Kidney epithelial cell (primary cell): ENCODE data around the gene GNA12. TPM values are rescaled to one million over a fixed set of nuclear protein-coding genes. Genes with fewer than 3 reads are reported as not detected.
"Not testable (repeated sequence)": the region's sequence is repeated elsewhere in the genome, so short reads cannot be mapped to it uniquely, and the experiment has no call there.

Source experiments
- DNase-seq: peaks from one replicate; pipeline ENCODE4 v3.0.0-alpha.2; 2010; ENCODE audit warnings: low read depth
- H3K27me3 ChIP-seq: 2 replicates; pipeline ENCODE4 v1.6.0; 2011; ENCODE audit warnings: low read length; ENCODE audit not compliant: control insufficient read depth, insufficient read depth
- H3K36me3 ChIP-seq: 2 replicates; pipeline ENCODE4 v1.5.1; 2011; ENCODE audit warnings: low read length; ENCODE audit not compliant: control insufficient read depth, insufficient read depth
- H3K4me3 ChIP-seq: 2 replicates; pipeline ENCODE4 v1.5.1; 2011; ENCODE audit warnings: low read depth, mild to moderate bottlenecking, control low read depth, low read length
- total RNA-seq: library from RNA; depleted of rRNA; stranded (reverse); fragments of >200 nt; gene quantifications from 2 replicates; pipeline ENCODE4 v1.2.3, GENCODE V29; 2015
- TF ChIP-seq, protein P1 (sequence below): IDR thresholded peaks from 2 replicates; pipeline ENCODE4 v1.5.1; 2011; ENCODE audit warnings: mild to moderate bottlenecking, moderate library complexity, low read length, control low read depth, inconsistent platforms; ENCODE audit not compliant: insufficient read depth, poor library complexity, severe bottlenecking

GNA12 gene
- total RNA-seq, 1 donor from 2014 or later, result 40.7 TPM

DNA sequence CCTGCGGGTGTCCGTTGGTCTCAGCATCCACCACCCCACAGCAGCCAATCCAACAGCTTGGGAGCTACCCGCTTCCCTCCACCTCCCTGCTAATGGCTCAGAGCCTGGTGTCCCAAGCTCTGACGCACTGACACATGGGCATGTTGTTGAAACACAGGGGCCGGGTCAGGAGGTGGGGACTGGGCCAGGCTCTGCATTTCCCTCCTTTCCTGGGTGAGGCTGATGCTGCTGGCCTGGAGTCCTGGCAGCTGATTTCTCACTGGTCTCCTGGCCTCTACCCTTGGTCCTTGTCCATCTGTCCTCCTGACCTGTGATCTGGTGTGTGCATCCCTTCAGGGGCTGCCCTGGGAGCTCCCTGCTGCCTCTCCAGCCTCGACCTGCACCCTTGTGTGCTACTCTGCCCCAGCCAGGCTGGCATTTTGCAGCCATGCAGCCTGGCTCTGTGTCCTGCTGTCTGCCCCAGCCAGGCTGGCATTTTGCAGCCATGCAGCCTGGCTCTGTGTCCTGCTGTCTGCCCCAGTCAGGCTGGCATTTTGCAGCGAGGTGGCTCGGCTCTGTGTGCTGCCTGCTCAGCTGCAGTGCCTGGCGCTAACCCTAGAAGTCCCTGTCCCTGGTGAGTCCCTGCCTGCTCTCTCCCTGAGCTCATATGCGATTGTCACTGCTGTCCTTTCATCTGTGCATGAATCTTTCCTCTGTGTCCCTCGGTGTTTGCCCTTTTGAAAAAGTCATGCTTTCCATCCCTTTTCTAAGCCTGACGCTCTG, 142.1 kb downstream of the GNA12 start:
- TF ChIP-seq, protein P1, sequence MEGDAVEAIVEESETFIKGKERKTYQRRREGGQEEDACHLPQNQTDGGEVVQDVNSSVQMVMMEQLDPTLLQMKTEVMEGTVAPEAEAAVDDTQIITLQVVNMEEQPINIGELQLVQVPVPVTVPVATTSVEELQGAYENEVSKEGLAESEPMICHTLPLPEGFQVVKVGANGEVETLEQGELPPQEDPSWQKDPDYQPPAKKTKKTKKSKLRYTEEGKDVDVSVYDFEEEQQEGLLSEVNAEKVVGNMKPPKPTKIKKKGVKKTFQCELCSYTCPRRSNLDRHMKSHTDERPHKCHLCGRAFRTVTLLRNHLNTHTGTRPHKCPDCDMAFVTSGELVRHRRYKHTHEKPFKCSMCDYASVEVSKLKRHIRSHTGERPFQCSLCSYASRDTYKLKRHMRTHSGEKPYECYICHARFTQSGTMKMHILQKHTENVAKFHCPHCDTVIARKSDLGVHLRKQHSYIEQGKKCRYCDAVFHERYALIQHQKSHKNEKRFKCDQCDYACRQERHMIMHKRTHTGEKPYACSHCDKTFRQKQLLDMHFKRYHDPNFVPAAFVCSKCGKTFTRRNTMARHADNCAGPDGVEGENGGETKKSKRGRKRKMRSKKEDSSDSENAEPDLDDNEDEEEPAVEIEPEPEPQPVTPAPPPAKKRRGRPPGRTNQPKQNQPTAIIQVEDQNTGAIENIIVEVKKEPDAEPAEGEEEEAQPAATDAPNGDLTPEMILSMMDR, result no peak
- Histone ChIP-seq H3K27me3 (no peaks in the 10 kb centered on the region), H3K36me3 (no peaks in the 10 kb centered on the region), H3K4me3 (no peak overlapping the region)
- DNase-seq, result no peak

DNA sequence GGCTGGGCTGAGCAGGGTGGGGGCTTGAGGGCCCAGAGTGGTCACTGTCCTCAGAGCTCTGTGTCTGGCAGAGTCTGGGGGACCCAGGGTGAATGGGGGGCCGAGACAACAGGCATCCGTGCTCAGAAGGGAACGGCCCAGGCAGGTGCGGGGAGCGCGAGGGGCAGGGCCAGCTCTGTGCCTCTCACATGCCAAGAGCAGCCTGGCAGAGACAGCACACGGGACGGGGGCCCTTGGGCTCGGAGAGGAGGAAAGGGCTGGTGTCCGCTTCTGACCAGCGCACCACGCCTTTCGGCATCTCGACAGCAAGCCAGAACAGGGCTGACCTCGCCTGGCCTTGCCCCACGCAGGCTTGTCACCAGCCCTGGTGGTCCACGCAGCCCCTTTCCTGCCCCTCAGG, 142.7 kb downstream of the GNA12 start:
- no peak overlapping the region for H3K4me3 ChIP-seq
- no peak for DNase-seq
- TF ChIP-seq, protein P1, result no peak
- H3K36me3 ChIP-seq, result no peaks in the 10 kb centered on the region
- no peaks in the 10 kb centered on the region for H3K27me3 ChIP-seq

DNA sequence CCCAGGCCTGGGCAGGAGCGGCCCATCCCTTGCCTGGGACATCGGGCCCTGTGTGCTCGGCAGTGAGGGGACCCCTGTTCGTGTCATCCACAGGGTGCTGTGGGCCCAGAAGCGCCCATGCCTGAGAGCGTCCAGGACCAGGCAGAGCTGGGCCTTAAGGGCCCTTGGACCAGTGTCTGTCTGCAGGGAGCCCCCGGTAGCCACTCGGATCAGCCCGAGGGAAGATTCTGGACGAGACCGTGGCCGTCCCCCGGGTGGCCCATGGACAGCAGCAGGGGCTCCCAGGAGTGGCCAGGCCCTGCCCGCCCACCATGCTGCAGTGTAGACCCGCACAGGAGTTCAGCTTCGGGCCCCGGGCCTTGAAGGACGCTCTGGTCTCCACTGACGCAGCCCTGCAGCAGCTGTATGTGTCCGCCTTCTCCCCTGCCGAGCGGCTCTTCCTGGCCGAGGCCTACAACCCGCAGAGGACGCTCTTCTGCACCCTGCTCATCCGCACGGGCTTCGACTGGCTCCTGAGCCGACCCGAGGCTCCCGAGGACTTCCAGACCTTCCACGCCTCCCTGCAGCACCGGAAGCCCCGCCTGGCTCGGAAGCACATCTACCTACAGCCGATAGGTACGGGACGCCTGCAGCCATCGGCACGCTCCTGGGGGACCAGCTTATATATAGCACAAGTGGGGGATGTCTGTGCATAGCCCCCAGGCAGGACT, 143.8 kb downstream of the GNA12 start:
- H3K36me3 ChIP-seq, result no peaks in the 10 kb centered on the region
- DNase-seq, result no peak
- TF ChIP-seq, protein P1, result no peak
- H3K27me3 ChIP-seq, result no peaks in the 10 kb centered on the region
- H3K4me3 ChIP-seq, result no peak overlapping the region

DNA sequence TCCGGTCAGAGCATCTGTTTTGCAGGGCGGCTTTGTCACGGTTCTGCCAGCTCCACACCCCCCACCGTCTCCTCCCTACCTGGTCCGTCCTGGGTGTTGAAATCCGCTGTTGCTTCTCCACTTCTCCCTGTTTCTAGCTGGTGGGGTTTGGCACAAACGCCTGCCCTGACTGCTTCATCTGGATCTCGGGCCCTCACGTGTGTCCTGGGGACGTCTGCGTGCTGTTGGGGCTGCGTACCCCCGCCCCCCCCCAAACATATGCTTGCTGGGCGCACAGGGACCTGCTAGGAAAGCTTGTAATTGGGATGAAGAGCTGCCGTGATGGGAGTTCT, 144.9 kb downstream of the GNA12 start:
- H3K36me3 ChIP-seq, result no peaks in the 10 kb centered on the region
- TF ChIP-seq, protein P1, result no peak

DNA sequence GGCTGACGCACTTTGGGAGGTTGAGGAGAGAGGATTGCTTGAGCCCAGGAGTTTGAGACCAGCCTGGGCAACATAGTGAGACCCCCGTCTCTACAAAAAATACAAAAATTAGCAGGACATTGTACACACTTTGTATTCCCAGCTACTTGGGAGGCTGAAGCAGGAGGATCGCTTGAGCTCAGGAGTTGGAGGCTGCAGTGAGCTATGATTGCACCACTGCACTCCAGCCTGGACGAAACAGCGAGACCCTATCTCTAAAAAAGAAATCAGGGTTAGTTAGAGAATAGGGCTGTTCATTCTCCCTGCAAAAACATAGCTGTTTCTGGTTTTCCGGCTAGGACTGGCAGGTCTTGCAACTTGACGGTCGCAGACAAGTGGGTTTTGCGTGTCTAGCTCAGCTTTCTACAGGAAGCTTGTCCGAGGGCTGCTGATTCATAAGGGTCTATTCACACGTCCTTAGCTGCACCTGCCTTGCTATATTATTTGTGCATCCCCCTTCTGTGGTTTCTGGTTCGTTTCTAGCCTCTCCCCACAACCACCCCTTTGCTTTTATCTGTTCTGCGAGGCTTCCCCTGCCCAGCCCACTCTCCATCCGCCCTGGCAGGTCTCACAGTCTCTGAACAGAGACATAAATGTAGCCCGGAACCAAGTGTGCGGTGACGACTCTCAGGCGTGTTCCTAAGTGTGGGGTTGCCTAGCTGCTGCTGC, 145.4 kb downstream of the GNA12 start:
- Histone ChIP-seq H3K36me3 (no peaks in the 10 kb centered on the region), H3K27me3 (no peaks in the 10 kb centered on the region), H3K4me3 (no peak overlapping the region)
- TF ChIP-seq, protein P1, result no peak
- DNase-seq, result no peak

More for the DNA sequence above, 144.9 kb downstream of the GNA12 start:
- H3K4me3 ChIP-seq, result no peak overlapping the region
- no peak for DNase-seq
- no peaks in the 10 kb centered on the region for H3K27me3 ChIP-seq

DNA sequence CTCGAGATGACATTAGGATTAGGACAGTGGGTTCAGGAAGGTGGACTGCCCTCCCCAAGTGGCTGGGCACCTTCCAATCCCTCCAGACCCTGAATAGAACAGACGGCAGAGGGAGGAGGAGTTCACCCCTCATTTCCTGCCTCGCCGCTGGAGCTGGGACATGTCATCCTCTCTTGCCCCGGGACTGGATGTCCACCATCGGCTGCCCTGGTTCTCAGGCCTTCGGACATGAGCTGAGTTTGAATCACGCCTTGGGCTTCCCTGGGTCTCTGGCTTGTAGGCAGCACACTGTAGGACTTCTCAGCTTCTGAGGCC, 150.0 kb downstream of the GNA12 start:
- not testable (repeated sequence) for DNase-seq, H3K27me3 ChIP-seq, H3K36me3 ChIP-seq, H3K4me3 ChIP-seq

DNA sequence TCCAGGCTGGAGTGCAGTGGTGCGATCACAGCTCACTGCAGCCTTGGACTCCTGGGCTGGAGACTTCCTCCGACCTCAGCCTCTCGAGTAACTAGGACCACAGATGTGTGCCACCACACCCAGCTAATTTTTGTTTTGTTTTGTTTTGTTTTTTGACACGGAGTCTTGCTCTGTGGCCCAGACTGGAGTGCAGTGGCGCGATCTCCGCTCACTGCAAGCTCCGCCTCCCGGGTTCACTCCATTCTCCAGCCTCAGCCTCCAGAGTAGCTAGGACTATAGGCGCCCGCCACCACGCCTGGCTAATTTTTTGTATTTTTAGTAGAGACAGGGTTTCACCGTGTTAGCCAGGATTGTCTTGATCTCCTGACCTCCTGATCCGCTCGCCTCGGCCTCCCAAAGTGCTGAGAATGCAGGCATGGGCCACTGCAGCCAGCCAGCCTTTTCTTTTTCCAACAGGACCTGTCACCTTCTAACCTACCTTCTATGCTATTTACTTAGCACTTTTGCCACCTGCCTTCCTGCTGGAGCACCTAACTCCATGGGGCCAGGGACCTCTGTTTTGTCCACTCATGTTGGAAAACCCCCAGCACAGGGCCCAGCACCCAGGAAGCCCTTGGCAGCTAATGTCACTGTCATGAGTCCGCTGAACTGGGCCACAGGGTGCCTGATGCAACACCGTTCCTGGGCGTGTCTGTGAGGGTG, 150.5 kb downstream of the GNA12 start:
- not testable (repeated sequence) for H3K4me3 ChIP-seq, DNase-seq, H3K36me3 ChIP-seq, H3K27me3 ChIP-seq
